Rectal smooth muscle tissue (tissue), 1 donor: Measurements from ENCODE around the gene ENOSF1.

Experiments
- H3K27ac ChIP-seq: one replicate; pipeline ENCODE4 v1.7.0; 2013; ENCODE audit warnings: low read depth, low read length, inconsistent platforms
- H3K27me3 ChIP-seq: one replicate; pipeline ENCODE4 v1.7.0; 2013; ENCODE audit warnings: low read length; ENCODE audit not compliant: control insufficient read depth, insufficient read depth
- H3K36me3 ChIP-seq: one replicate; pipeline ENCODE4 v1.7.0; 2013; ENCODE audit warnings: low read length; ENCODE audit not compliant: control insufficient read depth, insufficient read depth
- H3K4me1 ChIP-seq: one replicate; pipeline ENCODE4 v1.7.0; 2013; ENCODE audit warnings: low read length; ENCODE audit not compliant: control insufficient read depth, insufficient read depth
- H3K4me3 ChIP-seq: one replicate; pipeline ENCODE4 v1.7.0; 2013; ENCODE audit warnings: low read length
- H3K9ac ChIP-seq: one replicate; pipeline ENCODE4 v1.7.0; 2013; ENCODE audit warnings: low read length

Gene ENOSF1

DNA sequence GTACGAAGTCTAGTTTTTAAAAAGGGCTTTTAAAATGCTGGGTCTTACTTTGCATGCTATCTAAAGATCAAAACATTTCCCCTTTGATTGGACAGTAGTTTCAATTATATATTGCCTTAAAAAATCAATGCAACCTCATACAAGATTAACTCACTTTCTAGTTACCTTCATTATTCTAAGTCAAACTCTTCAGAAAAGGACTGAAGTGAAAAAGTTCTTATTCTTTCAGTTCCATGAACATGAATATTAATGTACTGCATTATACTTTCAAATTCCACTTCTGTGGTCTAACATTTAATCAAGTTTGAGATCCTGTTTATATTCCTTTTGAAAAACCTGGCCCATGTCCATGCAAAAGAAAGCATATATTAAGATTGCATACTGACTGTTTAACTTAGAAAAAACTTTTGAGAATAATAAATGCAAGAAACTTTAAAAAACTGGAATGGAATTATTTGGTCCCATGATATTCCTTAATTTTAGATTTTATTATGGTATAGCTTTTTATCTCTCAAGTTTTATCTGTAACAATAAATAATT lies 11.2 kb upstream of the ENOSF1 start:
- H3K9ac ChIP-seq, result no peak overlapping the region
- no peaks in the 10 kb centered on the region for H3K4me1 ChIP-seq
- no peak overlapping the region for H3K4me3 ChIP-seq
- no peaks in the 10 kb centered on the region for H3K27me3 ChIP-seq
- no peak overlapping the region for H3K27ac ChIP-seq
- H3K36me3 ChIP-seq, result no peaks in the 10 kb centered on the region

DNA sequence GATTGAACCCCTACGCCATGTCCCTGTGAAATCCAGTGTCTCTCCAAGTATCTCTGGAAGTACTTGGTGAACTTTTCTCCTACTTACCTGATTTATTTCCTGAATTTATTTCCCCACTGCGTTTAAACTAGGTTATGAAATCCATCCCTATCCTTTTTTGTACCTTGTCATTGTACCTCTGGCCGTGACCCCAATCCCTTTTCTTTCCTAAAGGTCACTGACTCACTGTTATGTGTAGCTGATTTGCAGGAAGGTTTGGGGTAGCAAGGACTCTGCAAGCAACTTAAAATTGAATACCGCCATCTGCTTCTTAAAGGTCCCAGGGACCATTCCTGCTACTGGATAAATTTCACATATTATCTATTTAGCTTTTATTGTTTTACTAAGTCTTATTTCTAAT lies 4.6 kb upstream of the ENOSF1 start:
- no peak overlapping the region for H3K27ac ChIP-seq
- no peak overlapping the region for H3K9ac ChIP-seq
- H3K4me1 ChIP-seq, result no peaks in the 10 kb centered on the region
- no peak overlapping the region for H3K4me3 ChIP-seq
- no peaks in the 10 kb centered on the region for H3K27me3 ChIP-seq
- no peaks in the 10 kb centered on the region for H3K36me3 ChIP-seq

DNA sequence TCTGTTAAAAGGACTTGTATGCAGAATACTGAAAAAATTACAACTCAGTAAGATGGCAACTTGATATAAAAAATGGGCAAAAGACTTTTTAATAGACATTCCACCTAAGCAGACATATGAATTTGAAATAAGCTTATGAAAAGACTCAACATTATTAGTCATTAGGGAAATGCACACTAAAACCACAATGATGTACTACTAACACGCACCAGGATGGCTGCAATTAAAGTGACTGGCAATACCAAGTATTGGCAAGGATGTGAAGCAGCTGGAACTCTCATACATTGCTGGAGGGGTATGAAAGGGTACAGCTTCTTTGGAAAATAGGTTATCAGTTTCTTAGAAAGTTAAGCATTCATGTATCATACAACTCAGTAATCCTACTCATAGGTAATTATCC lies 3.2 kb upstream of the ENOSF1 start:
- Histone ChIP-seq H3K9ac (no peak overlapping the region), H3K4me1 (peaks cover 4% of the 10 kb centered on the region), H3K27ac (no peak overlapping the region), H3K27me3 (no peaks in the 10 kb centered on the region), H3K36me3 (no peaks in the 10 kb centered on the region), H3K4me3 (no peak overlapping the region)

DNA sequence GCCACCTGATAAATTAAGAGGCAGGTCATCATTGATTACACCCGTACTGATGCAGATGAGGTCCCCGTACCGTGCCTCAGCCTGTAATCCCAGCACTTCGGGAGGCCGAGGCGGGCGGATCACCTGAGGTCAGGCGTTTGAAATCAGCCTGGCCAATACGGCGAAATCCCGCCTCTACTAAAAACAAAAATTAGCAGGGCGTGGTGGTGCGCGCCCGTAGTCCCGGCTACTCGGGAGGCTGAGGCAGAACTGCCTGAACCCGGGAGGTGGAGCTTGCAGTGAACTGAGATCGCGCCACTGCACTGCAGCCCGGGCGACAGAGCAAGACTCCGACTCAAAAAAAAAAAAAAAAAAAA lies 683 bp upstream of the ENOSF1 start:
- no peak overlapping the region for H3K27ac ChIP-seq
- no peaks in the 10 kb centered on the region for H3K27me3 ChIP-seq
- H3K4me3 ChIP-seq, result peak overlapping the region; percentile 67
- no peaks in the 10 kb centered on the region for H3K36me3 ChIP-seq
- H3K9ac ChIP-seq, result no peak overlapping the region
- peaks cover 4% of the 10 kb centered on the region for H3K4me1 ChIP-seq

DNA sequence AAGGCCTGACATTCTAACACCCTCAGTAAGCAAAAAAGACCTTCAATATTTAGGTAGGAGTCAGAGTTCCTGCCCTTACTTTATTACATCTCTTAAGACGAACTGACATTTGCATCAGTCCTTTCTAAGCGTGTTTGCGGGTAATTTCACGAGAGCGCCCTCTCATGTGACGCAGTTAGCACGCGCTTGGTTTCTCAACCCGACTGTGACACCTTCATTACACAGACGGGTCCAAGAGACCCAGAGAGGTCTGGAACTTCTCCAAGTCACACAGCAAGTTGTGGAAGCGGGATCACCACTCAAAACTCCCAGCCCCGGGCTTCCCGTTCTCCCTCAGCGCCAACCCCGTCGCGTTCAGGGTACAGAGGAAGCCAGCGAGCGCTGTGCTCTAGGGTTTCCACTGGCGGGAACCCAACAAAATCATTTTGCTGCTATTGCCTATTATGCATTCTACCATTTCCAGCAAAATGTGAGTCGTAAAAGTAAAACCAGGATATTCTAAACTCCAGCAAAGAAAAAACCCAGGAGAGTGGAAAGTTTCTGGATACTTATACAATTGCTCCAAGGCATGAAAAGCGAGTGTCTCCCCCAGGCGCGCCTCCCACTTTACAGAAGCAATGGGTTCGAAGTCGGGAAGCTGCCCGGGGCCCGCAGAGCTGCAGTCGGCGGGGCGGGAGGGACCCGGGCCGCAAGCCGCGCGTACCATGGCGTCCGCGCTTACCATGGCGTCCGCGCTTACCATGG lies 601 bp downstream of the ENOSF1 start:
- H3K4me3 ChIP-seq, result peak overlapping the region; percentile 79
- no peaks in the 10 kb centered on the region for H3K36me3 ChIP-seq
- H3K27ac ChIP-seq, result peak overlapping the region; percentile 51
- H3K4me1 ChIP-seq, result peaks cover 4% of the 10 kb centered on the region
- peak overlapping the region; percentile 66 for H3K9ac ChIP-seq
- no peaks in the 10 kb centered on the region for H3K27me3 ChIP-seq

DNA sequence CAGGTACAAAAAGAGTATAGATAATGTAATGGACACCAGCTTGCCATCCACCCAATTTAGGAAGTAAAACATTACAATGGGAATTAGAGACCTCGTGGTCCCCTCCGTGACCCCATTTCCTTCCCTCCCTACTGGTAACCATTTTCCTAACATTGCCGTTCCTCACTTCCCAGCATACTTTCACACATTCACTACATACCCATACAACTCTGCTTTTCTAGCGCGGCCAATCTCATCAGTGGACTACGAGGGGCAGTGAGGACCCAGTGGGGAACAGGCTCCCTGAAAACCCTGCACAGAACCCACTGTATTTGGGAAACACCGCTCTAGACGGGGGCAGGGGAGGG lies 1.1 kb downstream of the ENOSF1 start:
- no peaks in the 10 kb centered on the region for H3K27me3 ChIP-seq
- peaks cover 4% of the 10 kb centered on the region for H3K4me1 ChIP-seq
- peak overlapping the region; percentile 66 for H3K9ac ChIP-seq
- peak overlapping the region; percentile 51 for H3K27ac ChIP-seq
- no peaks in the 10 kb centered on the region for H3K36me3 ChIP-seq
- H3K4me3 ChIP-seq, result peak overlapping the region; percentile 79

DNA sequence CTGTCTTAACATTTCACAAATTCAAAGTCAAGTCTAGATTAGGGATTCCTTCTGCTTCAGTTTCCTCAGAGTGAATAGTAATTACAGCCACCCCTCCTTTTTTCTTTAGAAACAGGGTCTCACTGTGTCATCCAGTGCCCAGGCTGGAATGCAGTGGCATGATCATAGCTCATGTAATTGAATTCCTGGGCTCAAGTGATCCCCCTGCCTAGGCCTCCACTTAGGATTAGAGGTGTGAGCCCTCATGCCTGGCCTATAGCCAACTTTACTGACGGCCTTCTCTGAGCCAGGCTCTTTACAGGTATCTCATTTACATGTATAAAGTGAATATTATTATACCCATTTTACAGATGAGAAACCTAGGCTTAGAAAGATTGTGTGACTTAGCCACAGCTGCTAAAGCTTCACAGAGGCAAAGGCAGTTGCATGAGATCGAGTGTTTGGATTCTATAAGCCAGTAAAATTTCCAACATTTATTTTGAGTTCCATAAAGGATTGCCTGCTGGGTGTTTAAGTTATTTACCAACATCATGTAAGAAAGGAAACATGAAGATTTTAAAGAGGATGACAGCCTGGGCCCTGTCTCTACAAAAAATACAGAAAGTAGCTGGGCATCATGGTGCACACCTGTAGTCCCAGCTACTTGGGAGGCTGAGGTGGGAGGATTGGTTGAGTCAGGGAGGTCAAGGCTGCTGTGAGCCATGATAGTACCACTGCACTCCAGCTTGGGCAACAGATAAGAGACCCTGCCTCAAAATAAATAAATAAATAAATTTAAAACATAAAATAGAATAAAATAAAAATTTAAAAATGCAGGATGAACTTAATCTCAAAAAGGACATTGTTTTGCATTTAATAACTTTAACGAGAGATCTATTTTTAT lies 1.8 kb downstream of the ENOSF1 start:
- H3K27me3 ChIP-seq, result no peaks in the 10 kb centered on the region
- no peaks in the 10 kb centered on the region for H3K36me3 ChIP-seq
- H3K9ac ChIP-seq, result no peak overlapping the region
- H3K27ac ChIP-seq, result peak overlapping the region; percentile 51
- peaks cover 4% of the 10 kb centered on the region for H3K4me1 ChIP-seq
- H3K4me3 ChIP-seq, result peak overlapping the region; percentile 79

DNA sequence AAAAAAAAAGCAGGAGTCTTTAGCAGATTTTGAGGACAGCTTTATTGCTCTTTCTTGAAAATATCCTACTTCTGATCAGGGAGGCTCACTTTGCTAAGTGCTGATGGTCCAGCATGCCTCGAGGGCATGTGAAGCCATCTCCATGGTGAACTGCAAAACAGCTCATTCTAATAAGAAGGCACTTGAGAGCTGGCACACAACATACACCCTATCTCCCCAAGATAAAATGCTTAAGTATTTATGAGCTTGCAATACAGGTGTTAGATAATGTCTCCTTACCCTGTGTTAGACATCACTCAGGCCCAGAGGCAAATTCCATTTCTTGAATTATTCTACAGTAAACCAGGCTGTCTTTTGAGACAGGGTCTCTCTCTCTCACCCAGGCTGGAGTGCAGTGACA lies 2.7 kb downstream of the ENOSF1 start:
- Histone ChIP-seq H3K9ac (no peak overlapping the region), H3K4me3 (no peak overlapping the region), H3K36me3 (no peaks in the 10 kb centered on the region), H3K27ac (no peak overlapping the region), H3K27me3 (no peaks in the 10 kb centered on the region), H3K4me1 (peaks cover 4% of the 10 kb centered on the region)

DNA sequence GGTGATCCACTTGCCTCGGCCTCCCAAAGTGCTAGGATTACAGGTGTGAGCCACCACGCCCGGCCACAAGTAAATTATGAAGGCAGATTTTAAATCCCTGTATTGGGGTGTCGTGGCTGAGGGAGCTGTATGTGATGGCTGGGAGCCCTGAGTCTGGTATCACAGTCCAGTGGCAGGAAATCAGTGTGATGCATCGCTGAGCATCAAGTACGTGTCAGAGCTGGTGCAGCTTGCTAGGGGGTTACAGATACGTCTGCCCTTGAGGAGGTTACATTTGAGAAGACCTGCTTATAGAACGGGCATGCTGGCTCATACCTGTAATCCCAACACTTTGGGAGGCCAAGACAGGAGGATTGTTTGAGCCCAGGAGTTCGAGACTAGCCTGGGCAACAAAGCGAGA lies 4.3 kb downstream of the ENOSF1 start:
- no peaks in the 10 kb centered on the region for H3K36me3 ChIP-seq
- no peak overlapping the region for H3K27ac ChIP-seq
- peaks cover 7% of the 10 kb centered on the region for H3K4me1 ChIP-seq
- no peak overlapping the region for H3K9ac ChIP-seq
- H3K4me3 ChIP-seq, result no peak overlapping the region
- H3K27me3 ChIP-seq, result no peaks in the 10 kb centered on the region

DNA sequence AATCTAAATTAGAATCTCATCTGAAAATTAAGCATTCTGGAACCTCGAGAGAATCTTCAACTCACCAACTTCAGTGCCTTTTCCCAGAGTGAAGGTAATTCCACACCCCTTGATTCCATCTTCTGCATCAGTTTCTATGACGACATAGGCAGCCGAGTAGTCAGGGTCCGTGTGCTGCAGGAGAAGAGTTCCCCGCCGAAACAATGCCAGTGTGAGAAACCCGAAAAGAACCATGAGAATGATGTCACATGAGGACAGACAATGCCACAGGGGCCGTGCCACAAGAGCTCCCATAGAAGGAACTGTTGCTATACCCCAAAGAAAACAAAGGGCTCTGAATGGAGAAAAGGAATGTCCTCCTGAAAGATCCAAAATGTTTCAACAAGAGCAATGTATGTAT lies 6.0 kb downstream of the ENOSF1 start:
- no peaks in the 10 kb centered on the region for H3K36me3 ChIP-seq
- H3K27ac ChIP-seq, result no peak overlapping the region
- peaks cover 5% of the 10 kb centered on the region for H3K4me1 ChIP-seq
- H3K9ac ChIP-seq, result no peak overlapping the region
- H3K27me3 ChIP-seq, result no peaks in the 10 kb centered on the region
- no peak overlapping the region for H3K4me3 ChIP-seq

DNA sequence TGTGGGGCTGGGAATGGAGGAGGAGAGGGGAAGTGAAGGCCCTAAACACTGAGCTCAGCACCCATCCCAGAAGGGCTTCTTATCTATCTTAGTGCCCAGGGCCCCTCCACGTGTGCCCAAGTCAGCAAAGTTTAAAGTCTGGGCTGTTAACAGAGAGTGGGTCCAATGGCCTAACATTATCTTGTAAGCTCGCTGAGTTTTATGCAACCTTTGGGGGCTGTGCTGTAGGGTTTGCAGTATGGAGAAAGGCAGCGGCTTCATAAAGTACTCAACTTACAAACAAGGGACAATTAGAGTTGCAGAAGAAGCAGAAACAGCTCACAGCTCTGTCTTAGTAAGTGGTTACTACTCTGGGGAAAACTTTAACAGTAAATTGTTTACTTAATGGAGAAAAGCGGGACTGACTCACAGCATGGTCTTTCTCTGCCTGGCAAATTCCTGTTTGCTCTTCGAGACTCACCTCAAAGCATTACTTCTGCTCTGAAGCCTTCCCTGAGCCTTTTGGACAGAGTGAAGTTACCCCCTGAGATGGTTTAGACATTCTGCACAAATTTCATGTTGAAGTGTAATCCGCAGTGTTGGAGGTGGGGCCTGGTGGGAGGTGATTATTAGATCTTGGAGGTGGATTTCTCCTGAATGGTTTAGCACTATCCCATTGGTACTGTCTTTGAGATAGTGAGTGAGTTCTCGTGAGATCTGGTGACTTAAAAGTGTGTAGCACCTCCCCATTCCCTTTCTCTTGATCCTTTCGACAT lies 9.0 kb downstream of the ENOSF1 start:
- H3K9ac ChIP-seq, result no peak overlapping the region
- H3K4me3 ChIP-seq, result no peak overlapping the region
- H3K36me3 ChIP-seq, result no peaks in the 10 kb centered on the region
- H3K4me1 ChIP-seq, result peaks cover 5% of the 10 kb centered on the region
- H3K27ac ChIP-seq, result peak overlapping the region; percentile 58
- no peaks in the 10 kb centered on the region for H3K27me3 ChIP-seq

DNA sequence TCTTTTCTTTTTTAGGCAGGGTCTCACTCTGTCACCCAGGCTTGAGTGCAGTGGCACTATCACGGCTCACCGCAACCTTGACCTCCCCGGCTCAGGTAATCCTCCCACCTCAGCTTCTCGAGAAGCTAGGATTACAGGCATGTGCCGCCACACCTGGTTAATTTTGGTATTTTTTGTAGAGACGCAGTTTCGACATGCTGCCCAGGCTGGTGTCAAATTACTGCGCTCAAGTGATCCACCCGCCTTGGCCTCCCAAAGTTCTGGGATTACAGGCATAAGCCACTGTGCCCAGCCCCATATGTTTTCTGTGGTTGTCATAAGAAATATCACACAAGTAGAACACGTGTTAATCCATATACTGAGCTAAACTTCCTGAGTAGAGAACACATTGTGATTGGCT lies 14.6 kb downstream of the ENOSF1 start:
- Histone ChIP-seq H3K27ac (no peak overlapping the region), H3K27me3 (no peaks in the 10 kb centered on the region), H3K4me3 (no peak overlapping the region), H3K36me3 (no peaks in the 10 kb centered on the region), H3K4me1 (peaks cover 2% of the 10 kb centered on the region), H3K9ac (no peak overlapping the region)
